Measurements from ENCODE around the gene SYAP1. TPM values are rescaled to one million over a fixed set of nuclear protein-coding genes. Genes with fewer than 3 reads are reported as not detected.

Gene SYAP1
- total and polyA plus RNA-seq, 2 donors (not counting 1 experiment from before 2014, with no cell fraction given), result 3.5 to 18.3 TPM

DNA sequence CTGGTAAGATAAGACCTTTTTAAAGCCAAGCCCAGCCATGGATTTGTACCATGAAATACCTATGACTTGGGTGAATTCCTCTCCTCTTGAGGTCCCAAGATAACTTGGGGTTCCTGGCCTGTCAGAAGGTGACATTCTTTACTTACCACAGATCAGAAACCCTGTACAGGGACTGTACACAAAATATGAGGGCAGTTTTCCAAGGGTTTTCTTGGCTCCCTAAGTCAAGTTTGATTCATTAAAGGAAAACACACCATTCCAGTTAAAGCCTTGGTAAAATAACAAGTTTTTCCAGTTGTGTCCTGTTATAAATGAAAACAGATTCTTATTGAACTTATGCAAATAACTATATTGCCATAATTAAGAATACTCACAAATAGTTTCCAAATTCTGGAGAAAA is 8.2 kb downstream of the SYAP1 start:
- intact Hi-C loops (cut with micrococcal nuclease), result no loop called here
- POLR2A ChIA-PET, result no interaction called here

DNA sequence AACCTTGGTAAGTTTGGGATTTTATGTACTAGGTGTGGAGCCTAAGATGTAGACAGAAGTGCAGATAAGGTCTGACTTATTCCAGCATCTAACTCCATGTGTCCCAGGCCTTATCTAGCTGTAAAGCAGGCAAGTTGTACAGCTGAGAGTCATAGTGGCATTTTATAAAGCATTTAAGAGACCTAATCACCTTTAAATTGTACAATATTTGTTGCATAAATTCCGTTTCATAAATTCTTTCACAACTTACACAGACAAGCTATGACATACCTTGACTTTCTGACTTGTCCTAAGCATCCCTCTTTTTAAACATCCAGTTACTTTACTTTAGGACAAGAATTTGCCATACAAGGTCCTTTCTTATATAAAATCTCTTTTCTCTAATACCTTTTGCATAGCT is 11.0 kb downstream of the SYAP1 start:
- peaks cover 20% of the 10 kb centered on the region for H3K79me2 ChIP-seq (ENCODE audit: control insufficient read depth, insufficient read depth, low read length)
- no peak overlapping the region for H2AFZ ChIP-seq (ENCODE audit: insufficient read depth, low read depth, low read length, poor library complexity, severe bottlenecking)
- POLR2A ChIA-PET, result interaction anchor here (0.6 kb wide), 1 partner anchor 13 kb away, joined by 4 read pairs; no protein-coding TSS in a partner anchor
- TF ChIP-seq, protein P1, sequence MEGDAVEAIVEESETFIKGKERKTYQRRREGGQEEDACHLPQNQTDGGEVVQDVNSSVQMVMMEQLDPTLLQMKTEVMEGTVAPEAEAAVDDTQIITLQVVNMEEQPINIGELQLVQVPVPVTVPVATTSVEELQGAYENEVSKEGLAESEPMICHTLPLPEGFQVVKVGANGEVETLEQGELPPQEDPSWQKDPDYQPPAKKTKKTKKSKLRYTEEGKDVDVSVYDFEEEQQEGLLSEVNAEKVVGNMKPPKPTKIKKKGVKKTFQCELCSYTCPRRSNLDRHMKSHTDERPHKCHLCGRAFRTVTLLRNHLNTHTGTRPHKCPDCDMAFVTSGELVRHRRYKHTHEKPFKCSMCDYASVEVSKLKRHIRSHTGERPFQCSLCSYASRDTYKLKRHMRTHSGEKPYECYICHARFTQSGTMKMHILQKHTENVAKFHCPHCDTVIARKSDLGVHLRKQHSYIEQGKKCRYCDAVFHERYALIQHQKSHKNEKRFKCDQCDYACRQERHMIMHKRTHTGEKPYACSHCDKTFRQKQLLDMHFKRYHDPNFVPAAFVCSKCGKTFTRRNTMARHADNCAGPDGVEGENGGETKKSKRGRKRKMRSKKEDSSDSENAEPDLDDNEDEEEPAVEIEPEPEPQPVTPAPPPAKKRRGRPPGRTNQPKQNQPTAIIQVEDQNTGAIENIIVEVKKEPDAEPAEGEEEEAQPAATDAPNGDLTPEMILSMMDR (IDR thresholded peaks at IDR 0.05), result no peak
- no peak for TF ChIP-seq EZH2 (IDR thresholded peaks at IDR 0.05; ENCODE audit: borderline replicate concordance, insufficient read depth, low read depth, low read length, poor library complexity, severe bottlenecking)
- DNase-seq (no peak), ATAC-seq (ENCODE audit: low read depth) (no peak)
- no peak overlapping the region for H3K4me2 ChIP-seq (replicated peaks; ENCODE audit: low read depth, low read length, poor library complexity, severe bottlenecking)
- intact Hi-C loops (cut with micrococcal nuclease), result no loop called here
- no peaks in the 10 kb centered on the region for H3K9me3 Mint-ChIP-seq (ENCODE audit: insufficient read depth)
- no peaks in the 10 kb centered on the region for H3K36me3 ChIP-seq (replicated peaks in 1 of 2; ENCODE audit: control extremely low read depth in 1 of 2, control insufficient read depth in 1 of 2, extremely low read depth in 1 of 2, insufficient read depth in 2 of 2, low read length in 1 of 2)
- no peaks in the 10 kb centered on the region for H3K27me3 Mint-ChIP-seq
- no peak overlapping the region for H3K4me3 ChIP-seq (ENCODE audit: control extremely low read depth in 1 of 5, extremely low read depth in 1 of 5, insufficient read depth in 1 of 5, low read depth in 2 of 5, low read length in 4 of 5)
- no peak overlapping the region for H3K27ac ChIP-seq (ENCODE audit: low read length in 2 of 2)
- H3K4me3 Mint-ChIP-seq, result no peak overlapping the region
- H3K27me3 ChIP-seq (replicated peaks in 1 of 4; ENCODE audit: control extremely low read depth in 1 of 4, control insufficient read depth in 3 of 4, insufficient read depth in 4 of 4, low read length in 3 of 4), result no peaks in the 10 kb centered on the region
- CTCF ChIA-PET, result no interaction called here
- H3K9me3 ChIP-seq (ENCODE audit: control extremely low read depth in 1 of 3, control insufficient read depth in 2 of 3, insufficient read depth in 1 of 3, low read length in 2 of 3), result no peaks in the 10 kb centered on the region
- H3K4me1 Mint-ChIP-seq, result peaks cover 3% of the 10 kb centered on the region
- H3K27ac Mint-ChIP-seq, result no peak overlapping the region
- peaks cover 11% of the 10 kb centered on the region for H4K20me1 ChIP-seq (ENCODE audit: control insufficient read depth, insufficient read depth, low read length, poor library complexity, severe bottlenecking)
- WGBS (ENCODE audit: insufficient coverage), result no CpG with 5 or more reads among the region's 1 CpG
- H3K9ac ChIP-seq (ENCODE audit: low read length), result no peak overlapping the region
- no peaks in the 10 kb centered on the region for H3K4me1 ChIP-seq (ENCODE audit: control insufficient read depth in 2 of 2, insufficient read depth in 2 of 2, low read length in 2 of 2)

More for the DNA sequence above, 8.2 kb downstream of the SYAP1 start:
- no peaks in the 10 kb centered on the region for H3K9me3 Mint-ChIP-seq (ENCODE audit: insufficient read depth)
- Histone ChIP-seq H3K4me1 (ENCODE audit: control insufficient read depth in 2 of 2, insufficient read depth in 2 of 2, low read length in 2 of 2) (no peaks in the 10 kb centered on the region), H3K9me3 (ENCODE audit: control extremely low read depth in 1 of 3, control insufficient read depth in 2 of 3, insufficient read depth in 1 of 3, low read length in 2 of 3) (no peaks in the 10 kb centered on the region), H3K9ac (ENCODE audit: low read length) (no peak overlapping the region), H3K4me3 (ENCODE audit: control extremely low read depth in 1 of 5, extremely low read depth in 1 of 5, insufficient read depth in 1 of 5, low read depth in 2 of 5, low read length in 4 of 5) (no peak overlapping the region), H3K79me2 (ENCODE audit: control insufficient read depth, insufficient read depth, low read length) (peaks cover 48% of the 10 kb centered on the region), H3K36me3 (replicated peaks in 1 of 2; ENCODE audit: control extremely low read depth in 1 of 2, control insufficient read depth in 1 of 2, extremely low read depth in 1 of 2, insufficient read depth in 2 of 2, low read length in 1 of 2) (no peaks in the 10 kb centered on the region), H2AFZ (ENCODE audit: insufficient read depth, low read depth, low read length, poor library complexity, severe bottlenecking) (no peak overlapping the region), H3K4me2 (replicated peaks; ENCODE audit: low read depth, low read length, poor library complexity, severe bottlenecking) (no peak overlapping the region), H3K27me3 (replicated peaks in 1 of 4; ENCODE audit: control extremely low read depth in 1 of 4, control insufficient read depth in 3 of 4, insufficient read depth in 4 of 4, low read length in 3 of 4) (no peaks in the 10 kb centered on the region), H4K20me1 (ENCODE audit: control insufficient read depth, insufficient read depth, low read length, poor library complexity, severe bottlenecking) (peaks cover 18% of the 10 kb centered on the region), H3K27ac (ENCODE audit: low read length in 2 of 2) (no peak overlapping the region)
- no peaks in the 10 kb centered on the region for H3K27me3 Mint-ChIP-seq
- CTCF ChIA-PET, result no interaction called here
- no peak overlapping the region for H3K4me3 Mint-ChIP-seq
- TF ChIP-seq, protein P1 (IDR thresholded peaks at IDR 0.05), result no peak
- no peak for TF ChIP-seq EZH2 (IDR thresholded peaks at IDR 0.05; ENCODE audit: borderline replicate concordance, insufficient read depth, low read depth, low read length, poor library complexity, severe bottlenecking)
- no peak for DNase-seq
- H3K27ac Mint-ChIP-seq, result no peak overlapping the region
- H3K4me1 Mint-ChIP-seq, result peaks cover 6% of the 10 kb centered on the region
- ATAC-seq (ENCODE audit: low read depth), result no peak

All from B cell (primary cell).